GM12878 (cell line): Measurements from ENCODE around the gene TTLL8. TPM values are rescaled to one million over a fixed set of nuclear protein-coding genes. Genes with fewer than 3 reads are reported as not detected.

ENCODE experiments used
- ATAC-seq: fragments of 200-7000 bp; cut with Tn5 transposase; 3 replicates; pipeline ENCODE4 v1.9.1; 2020; ENCODE audit warnings: mild to moderate bottlenecking, moderate library complexity
- BruUV-seq: library from RNA; stranded (reverse); fragments of 400-500 nt; replicated peaks from 2 replicates; lab custom pipeline; 2021; lab: Mats Ljungman, UMichigan
- CTCF ChIA-PET: fragments of 300-600 bp; sonication (Branson Sonifier 250); formaldehyde crosslinking; extraction: SDS; loops from one replicate; lab custom pipeline; 2021; ENCODE audit warnings: inconsistent platforms; lab: Yijun Ruan, JAX
- POLR2A ChIA-PET: fragments of 350-600 bp; formaldehyde crosslinking; extraction: SDS; loops from one replicate; lab custom pipeline; 2021; ENCODE audit warnings: inconsistent platforms; lab: Charles Lee
- RAD21 ChIA-PET: fragments of 300-600 bp; sonication (Branson Sonifier 250); formaldehyde crosslinking; loops from one replicate; lab custom pipeline; 2023; ENCODE audit warnings: antibody characterized with exemption; ENCODE audit not compliant: unreplicated experiment; lab: Charles Lee
- SMC1A ChIA-PET: fragments of 300-600 bp; sonication (Branson Sonifier 250); formaldehyde crosslinking; loops from one replicate; lab custom pipeline; 2023; ENCODE audit not compliant: unreplicated experiment, uncharacterized antibody; lab: Charles Lee
- DNase-seq: peaks from one replicate; pipeline ENCODE4 v3.0.0-alpha.2; 2011; ENCODE audit warnings: low read depth, low spot score
- FAIRE-seq: peaks from 3 replicates; lab custom pipeline; 2011; peaks lifted over from hg19 to GRCh38; lab: Jason Lieb, UNC
- H2AFZ ChIP-seq: 2 replicates; pipeline ENCODE4 v1.6.0; 2011; ENCODE audit warnings: low read depth, low read length, control low read depth; ENCODE audit not compliant: control insufficient read depth
- H3K27ac ChIP-seq: 2 replicates; pipeline ENCODE4 v1.5.1; 2011; ENCODE audit warnings: control low read depth; ENCODE audit not compliant: control insufficient read depth, insufficient read depth
- H3K27me3 ChIP-seq, 2 experiments: replicated peaks in 1 of 2; 2 replicates each; pipeline versions ENCODE4 v1.6.0 to v1.6.1; 2011; ENCODE audit warnings: low read length in 1 of 2; ENCODE audit not compliant: control insufficient read depth in 2 of 2, insufficient read depth in 2 of 2
- H3K36me3 ChIP-seq, 2 experiments: 2 replicates each; pipeline ENCODE4 v1.5.1; 2011; ENCODE audit warnings: low read length in 1 of 2; ENCODE audit not compliant: control insufficient read depth in 2 of 2, insufficient read depth in 2 of 2
- H3K4me1 ChIP-seq: 2 replicates; pipeline ENCODE4 v1.6.1; 2011; ENCODE audit warnings: mild to moderate bottlenecking, low read length, moderate library complexity, mixed read lengths; ENCODE audit not compliant: control insufficient read depth, insufficient read depth
- H3K4me2 ChIP-seq: 2 replicates; pipeline ENCODE4 v1.6.0; 2011; ENCODE audit warnings: control low read depth; ENCODE audit not compliant: control insufficient read depth, insufficient read depth
- H3K4me3 ChIP-seq: fragments of 200-600 bp; sonication (generic); 2 replicates; pipeline ENCODE4 v1.5.1; 2016
- H3K79me2 ChIP-seq: 2 replicates; pipeline ENCODE4 v1.6.0; 2011; ENCODE audit warnings: low read length; ENCODE audit not compliant: control insufficient read depth, insufficient read depth
- H3K9ac ChIP-seq: 2 replicates; pipeline ENCODE4 v1.8.0; 2011; ENCODE audit warnings: low read length, control low read depth, mixed read lengths; ENCODE audit not compliant: control insufficient read depth, insufficient read depth
- H3K9me3 ChIP-seq: replicated peaks from 3 replicates; pipeline ENCODE4 v1.5.1; 2011; ENCODE audit warnings: mild to moderate bottlenecking, low read length; ENCODE audit not compliant: control insufficient read depth, insufficient read depth
- H4K20me1 ChIP-seq: 2 replicates; pipeline ENCODE4 v1.6.0; 2011; ENCODE audit not compliant: control insufficient read depth, insufficient read depth
- CBX3 ChIP-seq: fragments of 200-600 bp; sonication (generic); IDR thresholded peaks from 2 replicates; pipeline ENCODE4 v1.6.1; 2016; ENCODE audit warnings: low read depth, borderline replicate concordance
- HDAC6 ChIP-seq: fragments of 200-600 bp; sonication (generic); IDR thresholded peaks from one replicate; pipeline ENCODE4 v1.8.0; 2017; ENCODE audit warnings: antibody characterized with exemption; ENCODE audit not compliant: unreplicated experiment
- SREBF2 ChIP-seq: IDR thresholded peaks from 2 replicates; pipeline ENCODE4 v1.6.1; 2012; ENCODE audit warnings: mild to moderate bottlenecking, low read length
- WGBS: methylation state at CpG from one replicate; pipeline ENCODE4 v1.1.6; 2016; ENCODE audit warnings: low lambda C conversion rate; ENCODE audit not compliant: insufficient replicate concordance, insufficient coverage; ENCODE audit errors: missing lambda C conversion rate; 5-methylcytosine and 5-hydroxymethylcytosine counted together
- in situ Hi-C: fragments of 300-500 bp; cut with MboI; formaldehyde crosslinking; loops from 9 replicates; pipeline ENCODE4 v1.14.3; 2018; ENCODE audit warnings: mixed read lengths
- intact Hi-C: fragments of 100-400 bp; cut with micrococcal nuclease; formaldehyde crosslinking; loops from one replicate; pipeline ENCODE4 v1.14.2; 2022; ENCODE audit not compliant: unreplicated experiment
- polyA plus RNA-seq, 11 experiments: library from polyadenylated mRNA; depleted of rRNA in 4 of 11; unstranded in 6 of 11; stranded (reverse) in 5 of 11; fragments of >200 nt; fragmentation: Nextera tagmentation in 4 of 11; fragmentation: Illumina TruSeq in 1 of 11; extraction: Ambion mirVana in 4 of 11; extraction: Trizol in 1 of 11; gene quantifications; 1 replicate in 1 of 11; 2 replicates in 10 of 11; pipeline versions ENCODE4 v1.2.1 to v1.2.3, GENCODE V29; 2011 to 2016; ENCODE audit warnings: inconsistent platforms in 2 of 11, missing spikeins in 2 of 11, low read depth in 1 of 11
- total RNA-seq, 4 experiments: library from RNA; depleted of rRNA in 3 of 4; stranded (reverse); fragments of >200 nt in 3 of 4; fragmentation: Illumina TruSeq in 1 of 4; extraction: Trizol in 1 of 4; gene quantifications; 2 replicates each; pipeline versions ENCODE4 v1.2.1 to v1.2.3, GENCODE V29; 2013 to 2021

TTLL8 gene
- total and polyA plus RNA-seq, 10 of the 15 experiments (the other 5 are each of a cell fraction or from before 2014, with no cell fraction given) = not detected

- no peak for ATAC-seq
- Histone ChIP-seq H3K79me2 (no peaks in the 10 kb centered on the region), H3K4me1 (no peaks in the 10 kb centered on the region)
- intact Hi-C loops = no loop called here
- CTCF ChIA-PET = no interaction called here
- TF ChIP-seq HDAC6 (no peak), SREBF2 (no peak)
- TF ChIP-seq, all 136 proteins: peak for 0
- Histone ChIP-seq H3K4me2 (no peak overlapping the region), H3K36me3 (no peaks in the 10 kb centered on the region), H3K27me3 (no peaks in the 10 kb centered on the region; a peak in 2 of 4 replicates), H3K9me3 (no peaks in the 10 kb centered on the region; the same call in 2 of the 3 replicates), H2AFZ (no peak overlapping the region), H3K27ac (no peak overlapping the region), H3K4me3 (no peak overlapping the region), H3K9ac (no peak overlapping the region), H4K20me1 (no peaks in the 10 kb centered on the region)
- SMC1A ChIA-PET = no interaction called here
- in situ Hi-C loops = loop anchor here (25.0 kb wide), 1 partner anchor 711 kb away; no protein-coding TSS in a partner anchor
- WGBS = 10% methylated on average over 12 of the region's 12 CpGs
- DNase-seq (no peak), FAIRE-seq (no peak)
- POLR2A ChIA-PET = no interaction called here
- no TSS peak for BruUV-seq
- RAD21 ChIA-PET = no interaction called here
Observed at GRCh38 chr22:50048061-50048765, 9.9 kb downstream of the TTLL8 start.

DNA sequence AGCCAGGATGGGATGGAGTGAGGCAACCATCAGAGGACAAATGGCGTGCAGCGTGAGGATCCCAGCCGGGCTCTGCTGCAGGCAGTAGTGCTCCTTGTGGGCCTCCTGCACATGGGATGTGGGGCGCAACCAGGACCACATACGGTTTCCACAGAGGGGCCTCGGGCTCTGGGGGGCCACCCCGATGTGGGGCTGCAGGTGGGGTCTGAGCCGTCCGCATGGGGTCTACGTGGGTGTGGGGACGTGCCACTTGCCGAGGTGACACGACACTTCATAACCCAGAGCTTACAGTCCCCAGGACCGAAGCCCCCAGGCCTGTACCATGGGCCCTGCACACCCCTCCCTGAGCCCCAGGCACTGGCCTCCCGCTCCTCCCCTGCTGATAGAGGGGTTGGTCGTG lies 10.8 kb downstream of the TTLL8 start:
- in situ Hi-C loops = loop anchor here (25.0 kb wide), 1 partner anchor 710 kb away; no protein-coding TSS in a partner anchor
- no peak for FAIRE-seq
- Histone ChIP-seq H3K4me3 (no peak overlapping the region), H2AFZ (no peak overlapping the region), H3K9ac (no peak overlapping the region), H4K20me1 (no peaks in the 10 kb centered on the region), H3K27ac (no peak overlapping the region), H3K9me3 (no peaks in the 10 kb centered on the region), H3K4me2 (no peak overlapping the region), H3K27me3 (no peaks in the 10 kb centered on the region; a peak in 2 of 4 replicates), H3K36me3 (no peaks in the 10 kb centered on the region), H3K4me1 (no peaks in the 10 kb centered on the region), H3K79me2 (no peaks in the 10 kb centered on the region)
- ChIA-PET CTCF (no interaction called here), SMC1A (no interaction called here), POLR2A (no interaction called here), RAD21 (no interaction called here)
- WGBS = 53% methylated on average over 16 of the region's 16 CpGs
- no peak for TF ChIP-seq CBX3
- intact Hi-C loops = no loop called here
- no peak for ATAC-seq
- BruUV-seq = no TSS peak
- DNase-seq = no peak
